ENCODE results near the gene DPH3.
"Not testable (repeated sequence)": the region's sequence is repeated elsewhere in the genome, so short reads cannot be mapped to it uniquely, and the experiment has no call there.

Gene DPH3

DNA sequence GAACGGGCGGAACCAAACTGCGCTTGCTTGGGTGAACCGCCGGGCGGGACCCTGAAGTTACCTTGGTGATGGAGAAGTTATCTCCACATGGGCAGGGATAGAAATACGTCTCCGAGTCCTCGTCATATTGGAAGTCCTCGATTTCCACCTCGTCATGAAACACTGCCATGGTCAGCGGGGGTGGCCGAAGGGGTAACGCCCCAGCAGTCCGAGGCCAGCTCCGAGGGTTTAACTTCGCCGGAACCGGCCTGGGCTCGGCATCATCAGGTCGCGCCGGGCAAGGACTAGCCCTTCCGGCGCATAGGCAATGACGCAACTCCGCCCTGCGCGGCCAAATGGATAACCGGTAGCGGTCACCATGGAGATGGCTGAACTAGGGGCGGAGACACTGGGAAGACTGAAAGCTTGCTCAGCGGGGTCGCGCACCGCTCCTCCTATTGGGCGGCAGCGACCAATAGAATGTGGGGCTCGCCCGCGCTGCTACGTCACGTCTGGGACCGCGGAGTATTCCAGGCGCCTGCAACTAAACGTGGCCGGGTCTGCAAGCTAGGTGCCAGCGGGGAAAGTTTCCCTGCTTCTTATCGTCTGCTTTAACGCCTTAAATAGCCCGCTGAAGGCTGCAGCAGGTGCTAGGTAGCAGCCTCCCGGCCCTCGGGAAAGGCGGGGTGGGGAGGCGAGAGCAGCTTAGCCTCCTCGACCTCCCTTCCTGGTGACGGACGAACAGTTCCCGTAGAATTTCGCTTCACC lies at the start of gene DPH3, which contains the start of gene OXNAD1:
TSS of gene DPH3 (minus strand) at position 236 of the 747 bp plus-strand sequence. CDS start at position 169, 67 bp downstream.
TSS of gene OXNAD1 (plus strand) at position 505 of the 747 bp plus-strand sequence. CDS start 5,741 bp downstream, outside the sequence.
- DNase-seq (ENCODE audit: low spot score): peak; percentile 96

DNA sequence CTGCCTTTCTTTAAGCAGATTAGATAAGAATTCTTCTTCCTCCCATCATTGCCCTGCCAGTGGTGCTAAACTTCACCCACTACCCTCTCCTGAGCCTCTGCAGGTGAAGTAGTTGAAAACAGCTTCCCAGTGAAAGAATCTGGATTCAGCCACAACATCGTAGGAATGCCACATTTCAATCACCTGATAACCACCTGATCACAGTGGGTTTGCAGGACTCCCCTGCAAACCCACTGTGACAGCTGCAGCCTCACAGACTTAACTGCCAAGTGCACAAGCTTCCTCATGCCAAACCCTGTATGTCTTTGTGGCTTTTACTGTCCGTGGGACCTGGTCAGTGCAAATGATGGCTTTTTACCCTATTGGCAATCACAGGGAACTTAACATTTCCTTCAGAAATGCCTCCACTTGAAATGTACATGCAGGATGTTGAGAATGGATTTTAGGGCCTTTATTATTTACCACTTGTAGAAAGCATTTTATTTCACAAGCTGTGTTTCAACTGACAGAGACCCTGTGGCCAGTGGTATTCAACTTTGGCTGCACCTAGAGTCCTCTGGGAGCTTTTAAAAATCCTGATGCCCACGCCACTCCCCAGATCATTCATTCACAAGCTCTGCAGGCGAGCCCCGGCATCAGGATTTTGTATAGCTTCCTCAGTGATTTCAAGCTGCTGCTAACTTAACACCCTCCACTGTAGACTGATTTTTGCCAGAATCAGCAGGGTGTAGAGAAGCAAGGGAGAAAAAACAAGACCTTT lies 49.3 kb upstream of the DPH3 start:
- DNase-seq (ENCODE audit: low spot score): no peak

DNA sequence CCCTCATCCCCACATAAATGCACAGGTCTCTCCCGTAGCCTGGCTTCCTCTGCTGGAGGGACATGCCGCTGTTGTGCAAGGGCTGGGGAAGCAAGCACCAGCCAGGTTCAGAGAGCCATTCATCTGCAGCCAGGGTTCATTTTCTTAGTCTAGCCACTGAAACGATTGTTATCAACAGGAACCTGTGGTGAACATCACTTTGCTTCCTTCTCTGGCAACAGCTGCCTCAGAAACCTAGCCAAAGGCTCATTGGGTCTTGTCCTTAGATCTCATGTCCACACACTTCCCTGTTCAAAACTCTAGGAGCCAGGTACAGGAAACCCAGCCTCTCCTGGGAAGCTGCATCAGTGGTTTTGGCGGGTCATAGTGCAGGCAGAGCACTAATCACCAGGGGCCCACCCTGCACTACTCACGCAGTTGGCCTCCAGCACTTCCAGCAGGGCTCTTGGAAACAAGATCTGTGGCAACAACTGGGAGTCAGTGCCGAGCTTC lies 47.3 kb upstream of the DPH3 start:
- no peak for DNase-seq (ENCODE audit: low spot score)

DNA sequence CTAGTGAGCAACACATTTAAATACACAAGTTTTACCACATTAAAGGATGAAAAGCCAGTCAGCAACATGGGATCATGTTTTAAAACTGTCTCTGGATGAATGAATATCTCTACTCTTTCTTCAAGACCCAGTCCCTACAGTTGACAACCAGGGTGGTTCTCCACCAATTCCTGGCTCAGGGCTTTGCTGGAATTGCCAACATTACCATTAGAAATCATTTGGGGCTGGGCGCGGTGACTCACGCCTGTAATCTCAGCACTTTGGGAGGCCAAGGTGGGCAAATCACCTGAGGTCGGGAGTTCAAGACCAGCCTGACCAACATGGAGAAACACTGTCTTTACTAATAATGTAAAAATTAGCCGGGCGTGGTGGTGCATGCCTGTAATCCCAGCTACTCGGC lies 45.7 kb upstream of the DPH3 start:
- not testable (repeated sequence) for DNase-seq (ENCODE audit: low spot score)

DNA sequence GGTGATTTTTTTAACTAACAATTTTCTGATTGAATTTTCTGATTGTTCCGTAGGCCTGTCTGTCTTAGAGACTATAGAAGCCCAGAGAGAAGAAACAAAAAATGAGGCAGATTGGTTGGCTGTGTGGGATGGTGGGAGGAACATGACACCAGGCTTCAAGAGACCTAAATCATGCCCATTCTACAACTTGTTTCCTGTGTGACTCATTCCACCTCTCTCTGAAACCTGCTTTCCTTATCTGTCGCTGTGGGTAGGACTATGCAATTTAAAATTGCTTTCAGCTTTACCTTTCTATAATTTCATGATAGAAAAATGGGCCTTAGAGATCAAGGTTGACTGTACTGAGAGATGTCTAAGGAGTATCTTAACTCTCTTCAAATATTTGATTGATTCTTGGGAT lies 44.8 kb upstream of the DPH3 start:
- no peak for DNase-seq (ENCODE audit: low spot score)

DNA sequence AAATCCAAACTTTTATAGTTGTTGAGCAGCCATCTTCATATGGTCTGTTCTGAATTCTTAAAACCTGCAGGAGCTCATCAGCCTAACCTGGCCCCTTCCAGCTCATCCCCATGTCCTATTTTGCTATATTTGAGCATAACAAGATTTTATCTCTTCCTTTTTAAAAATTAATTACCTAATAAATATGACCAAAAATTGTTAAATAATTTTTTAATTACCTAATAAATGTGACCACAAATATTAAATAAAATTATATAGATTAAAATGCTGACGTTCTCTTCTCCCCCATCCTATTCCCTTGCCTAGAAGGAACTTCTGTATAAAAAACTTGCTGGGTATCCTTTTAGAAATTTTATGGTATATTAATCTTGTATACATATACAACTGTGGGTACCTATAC lies 44.0 kb upstream of the DPH3 start:
- no peak for DNase-seq (ENCODE audit: low spot score)

DNA sequence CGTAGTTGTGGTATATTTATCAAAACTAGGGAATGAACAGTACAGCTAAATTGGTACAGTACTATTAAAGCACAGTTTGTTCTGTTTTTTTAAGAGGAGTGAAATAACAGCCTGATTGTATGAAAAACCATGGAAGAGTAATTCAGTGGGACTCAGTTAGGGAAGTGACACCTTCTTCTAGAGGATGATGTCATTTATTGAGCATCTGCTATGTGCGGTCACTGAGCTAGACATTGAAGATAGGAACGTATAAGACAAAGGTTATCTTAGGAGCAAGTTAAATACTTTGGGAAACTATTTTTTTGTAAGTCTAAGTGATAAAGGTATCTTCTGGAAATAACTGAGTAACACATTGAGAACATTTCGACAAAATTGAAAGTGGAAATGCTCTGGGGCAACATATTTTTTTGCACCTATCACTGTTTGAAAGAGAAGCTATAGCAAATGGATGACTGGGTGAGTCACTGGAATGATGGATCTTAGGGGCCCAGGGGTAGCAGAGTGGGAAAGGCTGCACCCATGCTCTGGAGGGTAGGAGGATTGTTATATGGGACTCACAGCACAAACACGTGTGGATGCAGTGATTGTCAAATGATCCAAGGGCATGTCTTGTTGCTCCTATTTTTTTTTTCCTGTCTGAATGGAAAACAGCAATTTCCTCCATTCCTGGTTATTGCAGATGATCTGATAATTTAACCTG lies 43.2 kb upstream of the DPH3 start:
- no peak for DNase-seq (ENCODE audit: low spot score)

DNA sequence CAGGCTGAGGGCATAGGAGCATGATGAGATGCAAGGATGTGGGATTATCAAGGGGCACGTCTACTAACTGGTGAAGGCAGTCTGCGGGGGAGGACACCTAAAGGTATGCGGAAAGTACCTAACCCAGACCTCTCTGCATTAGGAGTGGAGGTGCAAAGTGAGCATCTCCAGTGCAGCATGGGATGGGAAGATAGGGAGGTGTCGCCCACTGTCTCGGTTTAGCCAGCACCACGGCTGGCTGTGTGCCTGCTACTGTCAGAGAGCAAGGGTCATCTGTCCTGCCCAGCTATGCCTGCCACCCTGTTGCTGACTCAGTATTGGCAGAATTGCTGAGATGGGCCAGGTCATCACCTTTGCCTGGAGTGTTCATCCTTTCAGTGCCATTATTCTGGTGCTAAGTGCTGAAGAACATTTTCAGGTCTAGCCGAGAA lies 40.4 kb upstream of the DPH3 start:
- DNase-seq (ENCODE audit: low spot score): no peak

DNA sequence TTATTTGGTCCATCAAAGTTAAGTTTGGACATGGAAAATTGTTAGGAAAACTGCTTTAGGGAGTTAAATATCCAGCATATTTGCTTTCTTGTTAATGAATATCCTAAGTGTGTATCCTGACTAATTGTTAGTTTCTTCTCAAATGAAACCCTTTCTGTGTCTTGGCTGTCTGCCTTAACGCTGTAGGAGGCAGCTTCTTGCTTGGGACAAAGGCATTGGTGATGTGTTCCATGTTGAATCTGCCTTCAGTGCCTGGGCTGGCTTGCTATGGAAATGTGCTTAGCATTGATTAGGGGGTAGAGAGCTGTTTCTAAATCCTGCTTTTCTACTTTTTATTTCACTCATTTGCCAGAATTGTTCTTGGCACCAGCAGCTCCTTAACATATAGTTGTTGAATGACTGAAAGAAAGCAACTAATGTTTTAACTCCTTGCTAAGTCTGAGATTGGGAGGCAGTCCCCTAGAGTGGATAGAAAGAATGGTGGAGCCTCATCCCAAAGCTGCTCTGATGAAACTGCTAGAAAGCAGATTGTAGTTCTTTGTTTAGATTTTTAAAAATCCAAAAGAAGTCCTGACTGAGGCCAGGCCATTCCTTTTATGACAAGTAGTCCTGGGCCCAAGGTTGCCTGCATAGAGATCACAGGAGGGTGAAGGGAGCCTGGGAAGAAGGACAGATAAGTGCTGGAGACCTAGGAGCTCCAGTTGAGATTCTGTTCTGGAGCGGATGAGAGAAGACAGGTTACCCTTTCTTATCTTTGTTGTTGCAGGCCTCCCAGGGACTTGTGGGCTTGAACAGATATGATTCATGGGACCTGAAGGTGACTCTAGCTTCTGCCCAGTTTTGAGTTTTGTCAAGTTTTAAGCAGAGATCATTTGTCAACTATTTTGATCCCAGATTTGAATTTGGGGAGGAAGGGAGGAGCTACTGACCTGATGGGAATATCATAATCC lies 39.6 kb upstream of the DPH3 start:
- DNase-seq (ENCODE audit: low spot score): no peak

DNA sequence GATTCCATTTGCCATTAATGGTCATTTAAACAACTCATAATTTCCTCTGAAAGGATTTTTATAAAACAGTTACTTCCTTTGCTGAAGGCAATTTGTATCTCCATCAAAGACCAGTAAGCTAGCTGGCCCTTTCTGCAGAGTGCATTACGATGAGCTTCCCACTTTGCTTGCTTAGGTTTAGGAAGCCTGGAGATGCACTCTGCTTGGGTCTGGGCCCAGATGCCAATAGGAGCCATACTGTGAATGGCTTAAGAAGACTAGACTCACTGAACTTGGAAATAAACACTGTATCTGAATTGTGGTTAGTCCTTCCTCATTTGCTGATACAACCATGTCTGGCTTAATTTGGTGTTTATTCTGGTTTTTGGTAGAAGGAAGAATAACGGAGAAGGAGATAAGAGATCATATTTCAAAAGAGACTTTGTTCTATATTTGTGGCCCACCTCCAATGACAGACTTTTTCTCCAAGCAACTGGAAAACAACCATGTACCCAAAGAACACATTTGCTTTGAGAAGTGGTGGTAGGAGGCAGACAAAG lies 38.4 kb upstream of the DPH3 start:
- DNase-seq (ENCODE audit: low spot score): no peak

DNA sequence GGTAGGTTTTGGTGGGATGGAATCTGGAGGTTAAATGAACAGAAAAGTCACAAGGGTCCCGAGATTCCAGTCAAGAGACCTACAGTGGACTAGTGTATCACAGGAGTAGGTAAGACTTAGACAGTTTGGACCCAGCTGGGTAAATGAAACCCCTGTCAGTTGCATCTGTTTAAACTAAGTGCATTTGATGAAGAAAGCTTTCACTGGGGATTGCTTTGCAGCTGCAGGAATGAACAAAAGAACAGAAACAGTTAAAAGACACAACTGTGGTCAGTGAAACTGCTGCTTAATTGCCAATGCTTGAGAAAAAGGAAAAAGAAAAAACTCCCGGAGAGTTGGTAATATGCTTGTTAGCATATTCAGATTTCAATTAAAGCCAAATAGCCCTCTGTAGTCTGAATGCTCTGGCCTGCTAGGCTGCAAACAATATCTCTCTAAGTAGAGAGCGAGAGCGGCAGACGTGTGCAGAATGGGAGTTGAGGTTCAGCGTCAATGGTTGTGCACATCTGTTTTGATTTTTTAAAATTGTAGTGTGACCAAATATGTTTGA lies 37.4 kb upstream of the DPH3 start:
- DNase-seq (ENCODE audit: low spot score): no peak

DNA sequence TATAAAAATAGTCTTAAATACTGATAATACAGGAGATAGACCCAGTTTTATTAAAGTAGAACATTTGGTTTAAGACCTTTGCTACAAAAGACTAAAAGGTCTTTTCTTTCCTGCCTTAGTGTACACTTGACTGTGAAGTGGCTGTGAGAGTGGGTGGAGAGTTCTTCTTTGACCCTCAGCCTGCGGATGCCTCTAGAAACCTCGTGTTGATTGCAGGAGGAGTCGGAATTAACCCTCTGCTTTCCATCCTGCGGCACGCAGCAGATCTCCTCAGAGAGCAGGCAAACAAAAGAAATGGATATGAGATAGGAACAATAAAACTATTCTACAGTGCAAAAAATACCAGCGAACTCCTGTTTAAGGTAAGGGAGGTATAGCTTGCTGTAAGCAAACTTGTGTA lies 36.8 kb upstream of the DPH3 start:
- no peak for DNase-seq (ENCODE audit: low spot score)

DNA sequence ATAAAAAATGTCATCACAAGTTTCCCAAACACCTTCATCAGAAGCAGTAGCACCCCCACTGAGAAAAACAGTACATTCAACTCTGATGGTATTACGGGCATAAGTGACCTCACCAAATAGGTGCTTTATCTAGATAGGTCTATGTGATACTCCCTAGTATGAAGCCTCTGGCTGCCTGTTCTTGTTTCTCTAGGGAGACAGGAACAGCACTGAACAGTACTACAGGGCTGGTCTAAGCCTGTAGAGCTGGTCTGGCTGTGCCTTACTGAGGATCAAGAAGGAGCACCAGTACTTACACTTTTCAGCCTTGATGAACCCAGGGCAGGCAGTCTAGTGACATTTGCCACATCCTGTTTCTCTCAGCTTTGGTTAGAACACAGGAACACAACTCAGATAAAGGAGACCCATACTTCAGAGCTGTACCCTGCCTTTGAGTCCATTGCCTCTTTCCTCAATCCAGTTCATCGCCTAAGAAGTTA lies 36.2 kb upstream of the DPH3 start:
- DNase-seq (ENCODE audit: low spot score): no peak

DNA sequence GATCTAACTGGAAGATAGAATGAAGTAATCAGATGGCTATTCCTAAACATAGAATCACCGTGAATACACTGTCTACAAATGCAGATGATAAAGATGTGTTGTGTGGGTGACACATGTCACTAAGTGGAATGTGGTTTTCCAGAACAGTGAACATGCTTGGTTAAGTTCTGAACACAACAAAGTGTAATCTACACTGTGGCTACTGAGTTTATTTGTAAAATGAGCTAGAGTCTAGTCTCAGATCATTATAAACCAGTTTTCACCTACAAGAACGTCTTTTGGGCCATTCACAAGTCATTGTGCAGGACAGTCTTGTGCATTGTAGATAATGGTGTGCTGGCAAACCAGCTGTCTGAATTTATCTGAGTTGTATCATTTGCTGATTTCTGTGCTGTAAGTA lies 35.6 kb upstream of the DPH3 start:
- no peak for DNase-seq (ENCODE audit: low spot score)

DNA sequence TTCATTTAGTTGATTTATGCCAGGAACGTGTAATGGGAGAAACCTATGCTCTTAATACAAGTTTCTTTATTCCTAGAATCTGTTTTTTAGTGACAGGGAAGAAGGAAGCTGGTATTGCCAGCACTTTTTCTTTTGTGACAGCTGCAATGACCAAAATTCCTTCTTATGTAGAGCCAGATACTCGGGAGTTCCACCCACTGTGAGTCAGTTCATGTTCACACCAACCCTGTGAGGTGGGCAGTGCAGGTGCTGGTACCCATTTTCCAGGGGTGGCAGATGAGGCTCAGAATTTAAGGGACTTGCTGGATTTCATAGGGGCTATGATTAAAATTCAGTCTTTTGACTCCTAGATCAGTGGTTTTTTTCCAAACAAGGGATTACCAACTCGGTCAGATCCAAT lies 35.0 kb upstream of the DPH3 start:
- DNase-seq (ENCODE audit: low spot score): no peak

DNA sequence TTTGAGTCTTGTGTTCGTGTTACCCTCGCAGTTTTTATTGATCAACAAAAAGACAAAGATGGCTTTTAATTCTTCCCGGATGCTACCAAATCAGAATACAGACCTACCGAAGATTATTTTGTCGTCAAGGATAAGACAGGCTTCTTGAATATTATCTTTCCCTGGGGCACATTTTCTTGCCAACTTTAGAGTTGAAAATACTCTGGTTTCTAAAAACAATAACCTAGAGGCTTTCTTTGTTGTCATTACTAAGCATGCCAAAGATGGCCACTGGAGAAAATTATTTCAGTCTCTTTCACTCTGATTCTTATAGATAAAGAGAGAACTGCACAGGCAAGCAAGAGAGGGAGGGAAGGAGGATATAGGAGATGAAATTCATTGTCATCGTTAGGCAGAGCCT lies 34.1 kb upstream of the DPH3 start:
- no peak for DNase-seq (ENCODE audit: low spot score)

DNA sequence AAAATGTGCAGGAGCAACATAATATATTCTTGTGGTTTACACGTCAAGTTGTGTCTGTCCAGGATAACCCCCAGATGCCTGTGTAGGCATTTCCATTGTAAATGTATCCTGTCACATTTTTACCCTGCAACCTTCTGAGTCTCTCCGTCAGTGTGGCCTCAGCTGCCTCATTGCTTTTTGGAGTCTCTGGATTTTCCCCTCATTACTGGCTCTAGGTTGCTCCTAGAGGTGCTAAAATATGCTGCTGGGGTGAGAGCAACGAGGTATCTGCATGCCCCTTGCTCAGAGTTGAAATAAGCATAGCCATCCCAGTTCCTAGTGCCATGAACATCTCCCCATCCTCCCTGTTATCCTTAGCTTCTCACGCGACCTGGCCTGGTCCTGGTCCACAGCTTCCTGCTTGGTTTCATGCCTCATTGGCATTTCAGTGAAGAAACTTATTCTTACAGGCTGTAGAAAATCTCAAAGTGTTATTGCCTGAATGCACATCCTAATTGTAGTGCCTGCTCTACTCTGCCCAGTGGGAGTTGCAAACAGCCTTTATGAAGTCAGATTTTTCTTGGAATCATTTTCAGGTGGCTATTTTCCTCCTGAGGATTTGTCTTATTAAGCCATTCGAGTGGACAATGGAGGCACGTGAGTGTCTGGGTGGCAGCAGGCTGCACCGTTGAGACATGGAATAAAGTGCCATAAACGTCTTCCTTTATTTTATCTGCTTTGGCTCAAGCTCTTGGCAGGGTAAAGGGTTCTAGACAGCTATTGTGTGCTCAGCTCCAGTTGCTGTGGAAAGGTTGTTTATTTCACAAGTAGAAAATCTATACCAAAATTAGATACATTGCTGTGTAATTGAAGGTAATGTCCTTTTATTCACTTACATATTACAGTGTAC lies 33.5 kb upstream of the DPH3 start:
- DNase-seq (ENCODE audit: low spot score): no peak

DNA sequence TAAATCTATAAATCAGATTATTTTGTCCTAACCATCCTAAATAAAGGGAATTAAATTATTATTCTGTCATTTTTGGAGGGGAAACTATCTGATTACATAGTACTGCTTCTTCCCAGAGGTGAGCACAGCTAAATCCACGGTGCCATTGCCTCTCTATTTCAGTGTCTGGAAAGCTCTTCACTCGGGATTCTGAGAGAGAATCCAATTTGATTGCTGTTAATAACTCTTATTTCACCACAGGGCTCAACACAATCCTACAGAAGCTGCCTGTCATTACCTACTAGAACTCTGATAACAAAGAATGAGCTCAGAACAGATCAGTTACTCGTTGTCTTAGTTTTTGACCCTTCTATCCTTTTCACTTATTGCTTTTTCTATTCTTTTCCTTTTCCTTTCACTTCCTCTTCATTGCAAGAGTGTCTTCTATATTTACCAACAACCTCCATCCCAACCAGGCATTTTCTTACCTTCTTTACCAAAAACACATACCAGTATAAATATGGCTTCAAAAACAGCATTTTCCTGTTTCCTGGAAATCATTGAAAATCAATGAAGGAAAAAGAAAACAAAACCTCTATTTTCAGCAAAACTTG lies 30.7 kb upstream of the DPH3 start:
- no peak for DNase-seq (ENCODE audit: low spot score)

DNA sequence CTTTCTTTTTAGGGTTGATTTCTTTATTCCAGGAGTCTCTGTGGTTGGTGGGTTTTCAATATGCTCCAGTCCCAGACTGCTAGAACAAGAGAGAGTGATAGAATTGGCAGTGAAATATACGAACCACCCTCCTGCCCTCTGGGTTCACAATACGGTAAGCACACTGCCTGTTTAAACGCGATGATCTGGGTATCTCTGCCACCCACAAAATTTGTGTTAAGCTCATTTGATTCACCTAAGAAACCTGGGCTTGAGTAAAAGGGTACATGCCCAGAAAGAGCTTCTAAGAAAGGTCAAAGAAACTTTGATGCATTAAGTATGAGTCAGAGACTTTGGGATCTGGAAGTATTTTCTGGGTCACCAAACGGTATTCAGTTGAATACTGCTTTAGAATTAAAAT lies 30.1 kb upstream of the DPH3 start:
- no peak for DNase-seq (ENCODE audit: low spot score)

Measured in AG08396 (cell line).